Stimulated activated CD4-positive, alpha-beta T cell treated with anti-CD3 and anti-CD28 coated beads, Interleukin-1b, Interleukin-23, amount 100 ng/mL, for 24 hours (primary cell): Measurements from ENCODE around the gene SNX7.

Experiments
- DNase-seq, 4 experiments: peaks; one replicate each; pipeline ENCODE4 v3.0.0-alpha.2; 2020; ENCODE audit warnings: low read depth in 4 of 4, low spot score in 1 of 4

The SNX7 gene, protein sequence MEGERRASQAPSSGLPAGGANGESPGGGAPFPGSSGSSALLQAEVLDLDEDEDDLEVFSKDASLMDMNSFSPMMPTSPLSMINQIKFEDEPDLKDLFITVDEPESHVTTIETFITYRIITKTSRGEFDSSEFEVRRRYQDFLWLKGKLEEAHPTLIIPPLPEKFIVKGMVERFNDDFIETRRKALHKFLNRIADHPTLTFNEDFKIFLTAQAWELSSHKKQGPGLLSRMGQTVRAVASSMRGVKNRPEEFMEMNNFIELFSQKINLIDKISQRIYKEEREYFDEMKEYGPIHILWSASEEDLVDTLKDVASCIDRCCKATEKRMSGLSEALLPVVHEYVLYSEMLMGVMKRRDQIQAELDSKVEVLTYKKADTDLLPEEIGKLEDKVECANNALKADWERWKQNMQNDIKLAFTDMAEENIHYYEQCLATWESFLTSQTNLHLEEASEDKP

GRCh38 chr1:98661544-98662355 lies at the start of gene SNX7:
SNX7 (plus strand) TSS chr1:98661721; CDS start chr1:98661732, 11 bp downstream.
- no peak for DNase-seq

DNA sequence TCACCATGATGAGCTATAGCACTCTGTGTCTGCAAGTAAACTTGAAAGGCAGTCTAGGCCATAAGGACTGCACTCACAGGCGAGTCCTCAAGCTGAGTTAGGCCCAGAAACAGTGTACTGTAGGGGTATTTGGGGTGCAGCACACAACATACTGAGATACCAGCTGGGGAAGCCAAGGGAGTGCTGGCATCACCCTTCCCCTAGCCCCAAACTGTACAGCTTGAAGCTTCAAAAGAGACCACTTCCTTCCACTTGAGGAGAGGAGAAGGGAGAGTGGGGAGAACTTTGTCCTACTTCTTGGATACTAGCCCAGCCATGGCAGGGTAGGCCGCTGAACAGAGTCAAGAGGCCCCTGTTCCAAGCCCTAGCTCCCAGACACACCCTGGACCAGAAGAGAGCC lies 24.2 kb upstream of the SNX7 start:
- DNase-seq: no peak

DNA sequence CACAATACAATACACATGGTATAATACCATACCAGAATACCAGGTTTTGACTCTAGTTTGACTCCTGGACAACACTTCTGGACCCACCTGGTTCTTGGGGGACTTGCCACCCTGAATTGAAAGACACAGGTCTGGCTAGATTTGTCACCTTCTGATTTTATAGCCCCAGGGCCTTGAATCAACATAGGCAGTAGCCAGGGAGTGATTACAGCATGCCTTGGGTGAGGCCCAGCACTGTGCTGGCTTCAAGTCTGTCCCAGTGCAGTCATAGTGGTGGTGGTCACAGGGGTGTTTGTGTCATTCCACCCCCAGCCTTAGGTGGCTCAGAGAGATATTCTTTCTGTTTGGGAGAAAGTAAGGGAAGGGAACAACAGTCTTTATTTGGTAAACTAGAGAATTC lies 23.3 kb upstream of the SNX7 start:
- no peak for DNase-seq

- no peak for DNase-seq
Measured at GRCh38 chr1:98644510-98644909, 17.0 kb upstream of the SNX7 start.

DNA sequence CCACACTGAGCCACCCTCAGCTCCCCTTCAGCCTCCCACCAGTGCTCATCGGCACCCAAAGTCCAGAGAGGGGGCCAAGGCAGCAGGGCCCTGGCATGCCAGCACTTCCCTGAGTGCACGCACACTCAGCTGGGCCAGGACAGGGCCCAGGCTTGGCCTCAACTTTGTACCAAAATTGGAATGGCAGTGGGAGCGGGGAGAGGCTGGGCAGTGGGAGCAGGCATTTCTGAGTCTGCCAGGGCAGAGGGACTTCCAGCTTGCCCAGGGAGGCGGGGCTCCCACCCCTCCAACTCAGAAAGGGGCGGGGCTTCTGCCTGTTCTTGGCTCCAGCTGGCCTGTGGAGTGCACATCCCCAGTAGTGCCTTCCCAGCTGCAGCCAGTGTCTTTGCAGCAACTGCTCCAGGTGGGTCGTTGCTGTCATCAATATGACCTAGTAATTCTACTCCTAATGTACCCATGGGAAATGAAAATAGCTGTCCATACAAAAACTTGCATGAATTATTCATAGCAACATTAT lies 10.3 kb upstream of the SNX7 start:
- no peak for DNase-seq

DNA sequence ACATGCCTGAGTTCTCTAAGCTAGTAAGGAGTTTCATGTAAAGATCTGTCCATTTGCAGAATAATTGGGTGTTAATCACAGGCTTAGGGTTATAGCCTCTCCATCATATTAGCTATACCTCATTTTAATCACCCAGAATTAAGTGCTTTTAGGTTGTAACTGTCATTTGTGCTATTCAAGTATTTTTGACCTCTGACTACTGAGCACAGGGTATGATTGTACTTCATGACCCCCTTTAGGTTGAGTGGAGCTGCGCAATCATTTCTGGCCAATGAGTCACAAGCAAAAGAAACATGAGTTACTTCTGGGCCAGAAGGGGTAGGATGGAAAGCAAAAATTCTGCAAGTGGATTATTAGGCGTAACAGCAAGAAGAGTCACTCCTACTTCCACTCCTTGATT lies 8.4 kb upstream of the SNX7 start:
- DNase-seq: no peak

GRCh38 chr1:98659879-98660278 lies 1.6 kb upstream of the SNX7 start:
- DNase-seq: no peak

DNA sequence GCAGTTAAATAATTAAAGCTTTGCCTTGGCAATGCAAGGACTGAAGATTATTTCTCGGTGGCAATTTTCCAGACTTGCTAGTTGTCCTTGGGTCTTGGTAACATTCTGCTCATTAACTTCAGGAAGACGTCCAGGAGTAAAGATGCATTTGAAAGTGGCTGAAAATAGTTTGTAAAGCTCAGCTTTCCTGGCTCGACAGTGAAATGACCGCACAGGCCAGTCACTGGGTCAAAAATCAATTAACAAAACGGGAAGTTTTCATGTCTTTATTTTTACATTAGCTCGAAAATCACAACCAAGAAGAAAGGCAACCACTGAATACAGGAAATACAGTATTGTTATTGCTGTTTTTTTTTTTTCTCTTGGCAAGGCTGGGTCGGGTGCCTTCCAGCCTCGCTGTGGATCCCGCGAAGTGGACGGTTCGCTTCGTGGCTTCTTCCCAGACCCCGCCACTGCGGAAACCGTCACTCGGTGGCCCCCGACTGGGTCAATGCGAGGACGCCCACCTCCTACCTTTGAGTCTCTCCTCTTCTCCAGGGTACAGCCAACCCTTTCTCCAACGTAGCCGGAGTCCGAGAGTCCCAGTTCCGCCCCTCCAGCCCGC lies 479 bp upstream of the SNX7 start:
- DNase-seq: no peak

DNA sequence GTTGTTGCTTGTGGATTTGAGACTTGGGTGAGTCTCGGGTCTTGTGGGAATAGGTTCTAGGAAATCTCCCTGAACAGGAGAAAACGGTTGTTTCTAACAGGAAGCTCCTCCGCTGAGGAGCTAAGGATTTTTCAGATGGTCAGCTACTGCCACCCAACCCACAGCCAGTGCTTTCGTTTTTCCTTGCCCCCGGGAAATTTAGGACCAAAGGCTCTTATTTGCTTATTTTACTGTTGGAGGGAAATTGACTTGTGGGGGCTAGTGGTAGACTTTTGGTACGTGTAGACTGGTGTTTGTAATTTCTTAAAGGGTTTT lies 792 bp downstream of the SNX7 start:
- DNase-seq: no peak

GRCh38 chr1:98668733-98669132 lies 7.2 kb downstream of the SNX7 start:
- DNase-seq: no peak

- no peak for DNase-seq
Measured at GRCh38 chr1:98669355-98670296, 8.1 kb downstream of the SNX7 start.

DNA sequence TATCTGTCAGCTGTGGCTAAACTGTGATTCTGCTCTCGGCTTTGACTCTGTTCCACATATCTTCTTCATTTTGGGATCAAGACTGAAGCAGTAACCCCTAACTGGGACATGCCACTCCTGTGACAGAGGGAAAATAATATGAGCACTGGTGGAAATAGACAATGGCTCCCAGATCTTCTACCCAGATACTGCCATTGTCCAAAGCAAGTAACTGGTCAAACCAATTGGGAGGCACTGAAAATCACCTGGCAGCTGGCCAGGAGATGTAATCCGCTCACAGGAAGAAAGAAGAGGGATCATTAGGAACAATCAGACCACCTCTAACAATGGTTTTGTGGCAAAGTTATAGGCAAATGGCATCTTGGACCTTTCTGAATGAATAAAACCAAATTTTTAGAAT lies 10.7 kb downstream of the SNX7 start:
- DNase-seq: no peak

DNA sequence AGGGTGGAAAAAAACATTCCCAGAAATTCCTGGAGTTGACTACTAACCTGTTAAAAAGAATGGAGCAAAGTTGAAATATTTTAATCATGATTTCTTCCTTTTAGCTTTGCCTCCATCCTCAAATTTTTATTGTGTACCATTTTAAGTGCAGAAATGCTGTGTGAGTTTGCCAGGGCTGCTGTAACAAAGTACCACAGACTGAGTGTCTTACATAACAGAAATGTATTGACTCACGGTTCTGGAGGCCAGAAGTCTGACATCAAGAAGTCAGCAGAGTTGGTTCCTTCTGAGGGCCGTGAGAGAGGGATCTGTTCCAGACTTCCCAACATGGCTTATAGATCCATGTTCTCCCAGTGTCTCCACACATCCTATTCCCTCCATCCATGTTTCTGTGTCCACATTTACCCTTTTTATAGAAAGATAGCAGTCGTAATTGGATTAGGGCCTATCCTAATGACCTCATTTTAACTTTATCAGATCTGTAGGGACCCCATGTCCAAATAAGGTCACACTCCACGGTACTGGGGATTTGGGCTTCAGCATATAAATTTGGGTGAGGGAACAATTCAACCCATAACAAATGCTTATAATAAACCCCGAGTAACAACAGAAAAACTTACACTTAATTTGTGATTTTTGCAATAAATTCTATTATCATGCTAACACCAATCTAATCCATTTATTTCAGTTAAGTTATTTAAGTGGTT lies 12.7 kb downstream of the SNX7 start:
- no peak for DNase-seq

DNA sequence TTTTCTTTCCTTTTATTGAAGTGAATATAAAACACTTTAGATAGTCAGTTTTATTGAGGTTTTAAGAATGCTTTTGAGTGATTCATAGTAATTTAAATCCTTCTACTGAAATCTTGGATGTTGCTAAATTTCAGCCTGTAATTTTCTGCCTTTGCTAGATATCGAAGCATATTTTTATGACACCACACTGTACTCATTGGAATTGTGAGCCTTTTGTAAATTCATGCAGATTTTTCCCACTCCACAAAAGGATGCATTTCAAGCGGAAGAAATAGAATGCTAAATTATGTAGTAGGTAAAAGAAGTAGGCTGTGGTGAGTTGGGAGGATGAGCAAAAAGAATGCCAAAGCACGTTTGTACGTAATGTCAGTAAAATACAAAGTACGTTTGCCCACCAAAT lies 13.8 kb downstream of the SNX7 start:
- DNase-seq: no peak

DNA sequence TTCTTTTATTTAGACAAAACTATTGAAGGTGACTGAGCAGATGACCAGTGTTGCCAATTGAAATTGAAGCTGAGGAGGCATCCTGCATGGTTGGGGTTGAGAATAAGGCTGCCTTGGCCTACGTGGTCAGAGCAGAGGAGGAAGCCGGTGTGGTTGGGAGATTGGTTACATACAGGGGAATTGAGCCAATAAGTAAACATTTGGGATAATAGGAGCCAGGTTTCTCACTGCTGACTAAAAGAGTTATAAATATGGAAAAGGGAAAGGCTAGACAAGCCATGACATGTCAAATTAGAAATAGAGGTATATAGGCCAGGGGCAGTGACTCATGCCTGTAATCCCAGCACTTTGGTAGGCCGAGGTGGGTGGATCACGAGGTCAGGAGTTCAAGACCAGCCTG lies 15.8 kb downstream of the SNX7 start:
- no peak for DNase-seq

DNA sequence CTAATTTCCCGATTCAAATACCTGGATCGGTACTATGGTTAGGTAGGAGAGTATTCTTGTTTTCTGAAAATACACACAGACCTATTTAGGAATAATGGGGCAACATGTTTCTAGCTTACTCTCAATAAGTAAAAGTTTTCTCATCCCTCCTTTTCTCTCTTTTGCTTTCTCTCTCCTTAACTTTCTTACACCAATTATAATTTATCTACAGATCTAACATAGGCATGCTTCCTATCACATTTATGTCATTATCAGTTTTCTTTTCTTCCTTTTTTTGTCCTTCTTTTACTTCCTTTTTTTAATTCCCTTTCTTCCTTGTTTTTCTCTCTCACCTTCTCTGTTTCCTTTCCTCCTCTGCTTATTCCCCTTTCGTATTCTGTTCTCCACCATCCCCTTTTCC lies 20.3 kb downstream of the SNX7 start:
- DNase-seq: no peak

- DNase-seq: no peak
Measured at GRCh38 chr1:98688110-98688739, 26.7 kb downstream of the SNX7 start.

- no peak for DNase-seq
Measured at GRCh38 chr1:98690576-98690975, 29.1 kb downstream of the SNX7 start.

GRCh38 chr1:98692482-98692881 lies 31.0 kb downstream of the SNX7 start:
- no peak for DNase-seq

DNA sequence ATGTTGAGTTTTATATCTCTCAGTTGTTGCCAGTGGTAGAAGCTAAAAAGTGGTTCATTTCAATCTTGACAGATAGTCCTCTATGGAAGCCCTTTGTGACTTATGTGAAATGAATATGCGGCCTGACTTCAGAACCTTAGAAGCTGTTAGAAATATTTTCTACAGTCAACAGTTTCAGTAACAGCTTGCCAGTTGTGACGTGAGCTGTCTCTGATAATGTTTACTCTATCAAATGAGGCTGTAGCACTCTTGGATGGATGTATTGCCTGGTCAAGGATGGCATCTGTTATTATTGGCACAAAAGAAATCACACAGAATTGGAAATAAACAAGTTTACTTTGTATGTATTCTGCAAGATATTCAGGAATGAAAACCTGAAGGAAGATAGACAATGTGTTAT lies 31.9 kb downstream of the SNX7 start:
- DNase-seq: no peak
